Caco-2 (cell line): ENCODE measurements around the gene RFC3. TPM values are rescaled to one million over a fixed set of nuclear protein-coding genes. Genes with fewer than 3 reads are reported as not detected.

Experiments used
- BruUV-seq: library from RNA; stranded (reverse); fragments of 400-500 nt; replicated peaks from 2 replicates; lab custom pipeline; 2021; lab: Mats Ljungman, UMichigan
- CTCF ChIA-PET: fragments of 300-600 bp; sonication (Branson Sonifier 250); formaldehyde crosslinking; loops from one replicate; lab custom pipeline; 2022; ENCODE audit warnings: antibody characterized with exemption; lab: Charles Lee
- POLR2A ChIA-PET: fragments of 300-600 bp; sonication (Branson Sonifier 250); formaldehyde crosslinking; loops from one replicate; lab custom pipeline; 2022; ENCODE audit warnings: antibody characterized with exemption; lab: Charles Lee
- DNase-seq, 2 experiments: peaks; one replicate each; pipeline versions ENCODE4 v3.0.0 to v3.0.0-alpha.2; 2020 to 2022
- H3K27me3 ChIP-seq: replicated peaks from 2 replicates; pipeline ENCODE4 v1.6.0; 2011; ENCODE audit warnings: low read length; ENCODE audit not compliant: control insufficient read depth, insufficient read depth
- H3K36me3 ChIP-seq: 2 replicates; pipeline ENCODE4 v1.5.1; 2011; ENCODE audit warnings: low read length; ENCODE audit not compliant: control insufficient read depth, insufficient read depth
- H3K4me1 ChIP-seq: fragments of 250-450 bp; sonication (Bioruptor Pico); 2 replicates; pipeline ENCODE4 v1.5.1; 2020; ENCODE audit warnings: mild to moderate bottlenecking
- H3K4me3 ChIP-seq: 2 replicates; pipeline ENCODE4 v1.5.1; 2011; ENCODE audit warnings: low read depth, mild to moderate bottlenecking, control low read depth, low read length
- H3K9me3 ChIP-seq: fragments of 250-450 bp; sonication (Bioruptor Pico); 2 replicates; pipeline ENCODE4 v1.5.1; 2020; ENCODE audit warnings: mild to moderate bottlenecking, moderate library complexity
- H3K27ac Mint-ChIP-seq: one replicate; pipeline ENCODE4 v1.8.0; 2022; ENCODE audit warnings: mixed read lengths; ENCODE audit not compliant: unreplicated experiment
- H3K27me3 Mint-ChIP-seq: one replicate; pipeline ENCODE4 v1.8.0; 2022; ENCODE audit warnings: mixed read lengths; ENCODE audit not compliant: insufficient read depth, unreplicated experiment
- H3K36me3 Mint-ChIP-seq: one replicate; pipeline ENCODE4 v1.8.0; 2022; ENCODE audit warnings: mild to moderate bottlenecking, mixed read lengths; ENCODE audit not compliant: insufficient read depth, unreplicated experiment
- H3K4me1 Mint-ChIP-seq: one replicate; pipeline ENCODE4 v1.8.0; 2022; ENCODE audit warnings: low read depth, mixed read lengths; ENCODE audit not compliant: unreplicated experiment
- H3K4me3 Mint-ChIP-seq: one replicate; pipeline ENCODE4 v1.8.0; 2022; ENCODE audit warnings: mild to moderate bottlenecking, moderate library complexity, mixed read lengths; ENCODE audit not compliant: unreplicated experiment
- H3K9me3 Mint-ChIP-seq: one replicate; pipeline ENCODE4 v1.8.0; 2022; ENCODE audit warnings: mixed read lengths; ENCODE audit not compliant: unreplicated experiment
- intact Hi-C: fragments of 100-400 bp; cut with micrococcal nuclease; formaldehyde crosslinking; loops from one replicate; pipeline ENCODE4 v1.10.0; 2022; ENCODE audit not compliant: unreplicated experiment
- total RNA-seq: library from RNA; stranded (reverse); gene quantifications from 2 replicates; pipeline ENCODE4 v1.2.3, GENCODE V29; 2022
- TF ChIP-seq, protein P1 (sequence below), 2 experiments: fragments of 200-600 bp in 1 of 2; IDR thresholded peaks; 1 replicate in 1 of 2; 2 replicates in 1 of 2; pipeline versions ENCODE4 v1.5.1 to v1.8.0; 2011 to 2022; ENCODE audit warnings: antibody characterized with exemption in 1 of 2, control low read depth in 1 of 2, inconsistent platforms in 1 of 2, low read depth in 1 of 2, low read length in 1 of 2, mild to moderate bottlenecking in 1 of 2, moderate library complexity in 1 of 2; ENCODE audit not compliant: insufficient read depth in 1 of 2, severe bottlenecking in 1 of 2, unreplicated experiment in 1 of 2

Gene RFC3
- total RNA-seq, 1 experiment from 2014 or later, result 50.2 TPM

DNA sequence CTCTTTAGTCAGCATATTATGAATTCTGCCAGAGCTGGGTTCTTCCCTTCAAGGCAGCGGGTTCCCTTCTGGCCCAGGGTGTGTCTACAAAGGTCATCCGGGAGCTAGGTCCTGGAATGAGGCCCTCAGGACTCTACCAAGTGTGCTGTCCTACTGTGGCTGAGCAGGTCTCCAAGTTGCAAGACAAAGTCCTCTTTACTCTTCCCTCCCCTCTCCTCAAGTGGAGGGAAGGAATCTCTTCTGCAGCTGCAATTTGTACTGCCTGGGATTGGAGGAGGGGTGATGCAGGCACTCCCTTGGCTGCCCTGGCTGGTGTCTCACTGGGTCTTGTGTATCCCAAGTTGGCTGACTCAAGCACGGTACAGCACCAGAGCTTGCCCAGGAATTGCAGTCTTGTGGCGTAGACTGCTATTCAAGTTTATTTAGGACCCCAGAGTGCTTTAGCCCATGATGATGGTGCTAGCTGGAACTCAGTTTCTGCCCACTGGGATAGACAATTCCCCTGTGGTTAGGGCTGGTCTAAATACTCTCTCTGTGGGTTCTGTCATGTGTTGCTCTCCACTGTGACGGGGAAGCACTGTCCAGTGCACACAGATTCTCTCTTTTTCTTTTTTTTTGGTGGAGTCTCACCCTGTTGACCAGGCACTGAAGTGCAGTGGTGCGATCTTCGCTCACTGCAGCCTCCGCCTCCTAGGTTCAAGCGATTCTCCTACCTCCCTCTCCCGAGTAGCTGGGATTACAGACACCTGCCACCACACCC lies 28.5 kb downstream of the RFC3 start:
- H3K36me3 Mint-ChIP-seq, result peaks cover 30% of the 10 kb centered on the region
- no peaks in the 10 kb centered on the region for H3K27me3 Mint-ChIP-seq
- H3K27ac Mint-ChIP-seq, result no peak overlapping the region
- no TSS peak for BruUV-seq
- H3K4me3 Mint-ChIP-seq, result no peak overlapping the region
- no peak overlapping the region for H3K4me3 ChIP-seq
- CTCF ChIA-PET, result no interaction called here
- peaks cover 11% of the 10 kb centered on the region for H3K4me1 Mint-ChIP-seq
- TF ChIP-seq, protein P1, sequence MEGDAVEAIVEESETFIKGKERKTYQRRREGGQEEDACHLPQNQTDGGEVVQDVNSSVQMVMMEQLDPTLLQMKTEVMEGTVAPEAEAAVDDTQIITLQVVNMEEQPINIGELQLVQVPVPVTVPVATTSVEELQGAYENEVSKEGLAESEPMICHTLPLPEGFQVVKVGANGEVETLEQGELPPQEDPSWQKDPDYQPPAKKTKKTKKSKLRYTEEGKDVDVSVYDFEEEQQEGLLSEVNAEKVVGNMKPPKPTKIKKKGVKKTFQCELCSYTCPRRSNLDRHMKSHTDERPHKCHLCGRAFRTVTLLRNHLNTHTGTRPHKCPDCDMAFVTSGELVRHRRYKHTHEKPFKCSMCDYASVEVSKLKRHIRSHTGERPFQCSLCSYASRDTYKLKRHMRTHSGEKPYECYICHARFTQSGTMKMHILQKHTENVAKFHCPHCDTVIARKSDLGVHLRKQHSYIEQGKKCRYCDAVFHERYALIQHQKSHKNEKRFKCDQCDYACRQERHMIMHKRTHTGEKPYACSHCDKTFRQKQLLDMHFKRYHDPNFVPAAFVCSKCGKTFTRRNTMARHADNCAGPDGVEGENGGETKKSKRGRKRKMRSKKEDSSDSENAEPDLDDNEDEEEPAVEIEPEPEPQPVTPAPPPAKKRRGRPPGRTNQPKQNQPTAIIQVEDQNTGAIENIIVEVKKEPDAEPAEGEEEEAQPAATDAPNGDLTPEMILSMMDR (IDR thresholded peaks at IDR 0.05; ENCODE audit: insufficient read depth in 1 of 2, low read depth in 1 of 2, low read length in 1 of 2, severe bottlenecking in 1 of 2, unreplicated experiment in 1 of 2), result no peak
- POLR2A ChIA-PET, result no interaction called here
- H3K4me1 ChIP-seq, result peaks cover 22% of the 10 kb centered on the region
- H3K9me3 Mint-ChIP-seq, result no peaks in the 10 kb centered on the region
- intact Hi-C loops, result no loop called here
- H3K27me3 ChIP-seq, result no peaks in the 10 kb centered on the region
- no peaks in the 10 kb centered on the region for H3K9me3 ChIP-seq
- peak; percentile 2 to 70 for DNase-seq
- peaks cover 4% of the 10 kb centered on the region for H3K36me3 ChIP-seq

DNA sequence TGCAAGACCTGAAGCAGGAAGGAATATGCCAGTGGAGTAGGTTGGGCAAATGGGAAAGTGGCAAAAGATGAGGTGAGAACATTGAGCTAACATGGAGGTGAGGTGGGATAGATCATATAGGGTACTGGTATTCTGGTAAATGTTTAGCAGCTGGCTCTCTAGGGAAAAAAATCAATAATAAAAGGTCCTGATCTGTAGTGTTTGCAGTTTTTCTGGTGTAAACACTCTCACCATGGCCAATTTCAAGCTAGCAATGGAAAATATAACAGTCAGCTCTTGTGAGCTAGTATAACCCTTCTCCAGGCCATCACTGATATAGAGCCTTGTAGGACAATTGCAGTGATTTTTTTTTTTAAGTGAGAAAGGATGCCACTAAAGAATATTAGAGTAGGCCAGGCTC lies 31.3 kb downstream of the RFC3 start:
- Mint-ChIP-seq H3K36me3 (peaks cover 25% of the 10 kb centered on the region), H3K4me3 (no peak overlapping the region), H3K9me3 (no peaks in the 10 kb centered on the region), H3K27ac (no peak overlapping the region), H3K4me1 (peaks cover 11% of the 10 kb centered on the region), H3K27me3 (no peaks in the 10 kb centered on the region)
- ChIA-PET CTCF (no interaction called here), POLR2A (no interaction called here)
- Histone ChIP-seq H3K4me3 (no peak overlapping the region), H3K36me3 (peaks cover 4% of the 10 kb centered on the region), H3K27me3 (no peaks in the 10 kb centered on the region), H3K9me3 (no peaks in the 10 kb centered on the region), H3K4me1 (peaks cover 22% of the 10 kb centered on the region)
- no peak for DNase-seq
- intact Hi-C loops, result no loop called here
- BruUV-seq, result no TSS peak
- TF ChIP-seq, protein P1 (IDR thresholded peaks at IDR 0.05; ENCODE audit: insufficient read depth in 1 of 2, low read depth in 1 of 2, low read length in 1 of 2, severe bottlenecking in 1 of 2, unreplicated experiment in 1 of 2), result no peak

DNA sequence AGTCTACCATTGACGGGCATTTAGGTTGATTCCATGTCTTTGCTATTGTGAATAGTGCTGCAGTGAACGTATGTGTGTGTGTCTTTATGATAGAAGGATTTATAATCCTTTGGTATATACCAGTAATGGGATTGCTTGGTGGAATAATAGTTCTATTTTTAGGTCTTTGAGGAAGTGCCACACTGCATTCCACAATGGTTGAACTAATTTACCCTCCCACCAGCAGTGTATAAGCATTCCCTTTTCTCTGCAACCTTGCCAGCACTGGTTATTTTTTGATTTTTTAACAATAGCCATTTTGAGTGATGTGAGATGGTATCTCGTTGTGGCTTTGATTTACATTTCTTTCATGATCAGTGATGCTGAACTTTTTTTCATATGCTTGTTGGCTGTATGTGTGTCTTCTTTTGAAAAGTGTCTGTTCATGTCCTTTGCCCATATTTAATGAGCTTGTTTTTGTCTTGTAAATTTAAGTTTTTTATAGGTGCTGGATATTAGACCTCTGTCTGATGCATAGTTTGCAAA lies 37.5 kb downstream of the RFC3 start:
- Histone ChIP-seq H3K27me3 (no peaks in the 10 kb centered on the region), H3K36me3 (no peaks in the 10 kb centered on the region), H3K4me3 (no peak overlapping the region), H3K9me3 (no peaks in the 10 kb centered on the region), H3K4me1 (no peaks in the 10 kb centered on the region)
- no peak overlapping the region for H3K27ac Mint-ChIP-seq
- no peaks in the 10 kb centered on the region for H3K9me3 Mint-ChIP-seq
- DNase-seq, result no peak
- POLR2A ChIA-PET, result interaction anchor here (0.7 kb wide), 1 partner anchor 16 kb away, joined by 3 read pairs; no protein-coding TSS in a partner anchor
- no peak overlapping the region for H3K4me3 Mint-ChIP-seq
- H3K36me3 Mint-ChIP-seq, result peaks cover 6% of the 10 kb centered on the region
- no peaks in the 10 kb centered on the region for H3K27me3 Mint-ChIP-seq
- TF ChIP-seq, protein P1 (IDR thresholded peaks at IDR 0.05; ENCODE audit: insufficient read depth in 1 of 2, low read depth in 1 of 2, low read length in 1 of 2, severe bottlenecking in 1 of 2, unreplicated experiment in 1 of 2), result no peak
- no TSS peak for BruUV-seq
- H3K4me1 Mint-ChIP-seq, result no peaks in the 10 kb centered on the region
- CTCF ChIA-PET, result no interaction called here
- intact Hi-C loops, result no loop called here
